DMS53 (cell line): ENCODE data around the gene NHLRC4.

Source experiments
- DNase-seq: peaks from one replicate; lab custom pipeline; 2025; lab: John Stamatoyannopoulos, UW

NHLRC4 gene

GRCh38 chr16:530111-530817 is 36.5 kb upstream of the NHLRC4 start:
- DNase-seq: no peak

GRCh38 chr16:531494-532125 is 35.2 kb upstream of the NHLRC4 start:
- DNase-seq: no peak

- DNase-seq: no peak
Observed at GRCh38 chr16:533391-534123, 33.2 kb upstream of the NHLRC4 start.

GRCh38 chr16:534135-534534 is 32.7 kb upstream of the NHLRC4 start:
- no peak for DNase-seq

GRCh38 chr16:534856-535445 is 31.9 kb upstream of the NHLRC4 start:
- DNase-seq: no peak

- peak; percentile 19 for DNase-seq
Observed at GRCh38 chr16:535446-536405, 31.1 kb upstream of the NHLRC4 start.

GRCh38 chr16:536746-537145 is 30.1 kb upstream of the NHLRC4 start:
- DNase-seq: no peak

- DNase-seq: no peak
Observed at GRCh38 chr16:537415-538335, 29.1 kb upstream of the NHLRC4 start.

GRCh38 chr16:539901-540530 is 26.8 kb upstream of the NHLRC4 start:
- no peak for DNase-seq

- no peak for DNase-seq
Observed at GRCh38 chr16:540645-541340, 26.0 kb upstream of the NHLRC4 start.

GRCh38 chr16:543301-544164 is 23.3 kb upstream of the NHLRC4 start:
- no peak for DNase-seq

GRCh38 chr16:544517-544916 is 22.3 kb upstream of the NHLRC4 start:
- no peak for DNase-seq

GRCh38 chr16:546909-547770 is 19.7 kb upstream of the NHLRC4 start:
- peak; percentile 47 for DNase-seq

GRCh38 chr16:548586-548985 is 18.2 kb upstream of the NHLRC4 start:
- DNase-seq: no peak

GRCh38 chr16:549544-550263 is 17.1 kb upstream of the NHLRC4 start:
- no peak for DNase-seq

GRCh38 chr16:551210-551609 is 15.6 kb upstream of the NHLRC4 start:
- no peak for DNase-seq

- DNase-seq: no peak
Observed at GRCh38 chr16:552171-552570, 14.6 kb upstream of the NHLRC4 start.
